AG08396 (cell line): ENCODE data around the gene ROCK2.
"Not testable (repeated sequence)": the region's sequence is repeated elsewhere in the genome, so short reads cannot be mapped to it uniquely, and the experiment has no call there.

Experiments
- DNase-seq: peaks from one replicate; pipeline ENCODE4 v3.0.0; 2012; ENCODE audit warnings: low spot score, mixed read lengths

The ROCK2 gene

DNA sequence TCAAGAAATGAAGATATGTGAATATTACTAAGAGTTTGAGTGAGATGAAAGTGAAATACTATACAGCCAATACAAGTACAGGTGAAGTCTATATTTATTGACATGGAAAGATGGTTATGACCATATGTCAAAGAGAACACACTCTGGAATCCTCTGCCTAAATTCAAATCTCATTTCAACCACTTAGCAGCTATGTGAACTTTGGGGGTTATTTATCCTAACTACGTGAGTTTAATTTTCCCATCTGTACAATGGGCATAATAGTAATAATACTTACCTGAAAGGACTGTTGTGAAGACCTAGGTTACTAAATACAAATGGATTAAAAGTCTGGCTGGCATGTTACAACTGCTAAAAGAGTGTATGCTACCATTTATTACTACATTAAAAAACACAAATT lies 79.6 kb downstream of the ROCK2 start:
- no peak for DNase-seq

DNA sequence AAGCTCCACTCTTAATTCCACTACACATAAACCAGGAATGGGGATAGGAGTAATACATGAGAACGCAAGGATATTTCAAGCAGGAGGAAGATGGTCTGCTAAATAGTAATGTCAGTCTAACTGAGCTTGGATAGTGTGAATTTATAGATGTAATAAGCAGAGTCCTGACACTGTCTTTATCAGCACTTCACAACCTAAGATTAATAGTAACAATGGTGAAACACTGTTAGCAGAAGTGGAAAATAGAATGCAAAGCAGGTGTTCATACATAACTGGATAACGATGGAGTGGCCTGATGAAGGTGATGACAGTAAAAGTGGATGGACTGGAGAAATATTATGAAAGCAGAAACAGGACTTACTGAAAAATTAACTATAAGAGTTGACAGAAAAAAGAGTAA lies 80.4 kb downstream of the ROCK2 start:
- no peak for DNase-seq

DNA sequence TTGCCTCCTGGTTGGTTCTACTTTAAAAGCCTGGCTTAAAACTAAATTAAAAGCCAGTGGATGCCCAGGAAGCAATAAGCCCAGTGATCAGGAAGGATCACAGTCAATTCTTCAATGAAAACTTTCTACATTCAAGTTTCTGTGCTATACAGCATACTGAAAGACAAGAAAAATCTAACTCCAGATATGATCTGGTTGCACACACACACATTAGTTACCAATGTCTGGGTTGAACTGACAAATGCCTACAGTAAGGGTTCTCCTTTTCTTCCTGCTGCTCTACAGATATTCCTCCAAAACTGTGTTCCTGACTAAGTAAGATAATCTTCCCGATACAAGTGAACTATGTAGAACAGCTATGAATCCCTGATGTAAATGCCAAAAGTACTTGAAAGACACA lies 81.3 kb downstream of the ROCK2 start:
- no peak for DNase-seq

DNA sequence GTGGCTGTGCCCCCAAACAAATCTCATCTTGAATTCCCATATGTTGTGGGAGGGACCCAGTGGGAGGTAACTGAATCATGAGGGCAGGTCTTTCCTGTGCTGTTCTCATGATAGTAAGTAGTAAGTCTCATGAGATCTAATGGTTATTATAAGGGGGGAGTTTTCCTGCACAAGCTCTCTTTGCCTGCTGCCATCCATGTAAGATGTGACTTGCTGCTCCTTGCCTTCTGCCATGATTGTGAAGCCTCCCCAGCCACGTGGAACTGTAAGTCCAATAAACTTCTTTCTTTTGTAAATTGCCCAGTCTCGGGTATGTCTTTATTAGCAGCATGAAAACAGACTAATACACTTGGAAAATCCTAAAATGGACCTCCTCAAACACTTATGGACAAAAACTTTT lies 82.0 kb downstream of the ROCK2 start:
- DNase-seq, result not testable (repeated sequence)

DNA sequence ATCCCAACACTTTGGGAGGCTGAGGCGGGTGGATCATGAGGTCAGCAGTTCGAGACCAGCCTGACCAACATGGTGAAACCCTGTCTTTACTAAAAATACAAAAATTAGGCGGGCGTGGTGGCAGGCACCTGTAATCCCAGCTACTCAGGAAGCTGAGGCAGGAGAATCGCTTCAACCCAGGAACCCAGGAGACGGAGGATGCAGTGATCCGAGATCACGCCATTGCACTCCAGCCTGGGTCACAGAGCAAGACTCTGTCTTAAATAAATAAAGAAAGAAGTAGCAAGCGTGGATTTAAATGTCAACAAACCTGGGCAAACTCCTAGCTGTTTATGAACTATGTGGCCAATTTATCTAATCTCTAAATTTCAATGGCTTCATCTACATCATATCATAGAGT lies 82.9 kb downstream of the ROCK2 start:
- DNase-seq, result not testable (repeated sequence)

DNA sequence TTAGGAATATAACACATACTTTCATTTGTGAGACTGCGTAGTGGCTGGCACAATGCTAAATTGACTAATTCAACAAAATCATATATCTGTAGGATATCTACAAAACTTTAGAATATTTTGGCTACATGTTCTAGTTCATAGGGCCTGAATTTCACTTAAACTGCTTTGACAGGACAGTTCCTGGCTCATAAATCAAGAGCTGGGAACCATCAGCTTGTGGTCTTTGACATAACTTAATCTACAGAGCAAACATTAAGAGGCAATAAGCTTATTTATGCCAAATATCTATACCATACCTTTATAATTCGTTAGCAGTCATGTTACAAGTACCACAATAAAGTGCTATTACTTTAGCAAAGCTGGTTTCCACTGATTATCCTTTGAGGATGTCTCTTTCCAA lies 83.5 kb downstream of the ROCK2 start:
- DNase-seq, result no peak

DNA sequence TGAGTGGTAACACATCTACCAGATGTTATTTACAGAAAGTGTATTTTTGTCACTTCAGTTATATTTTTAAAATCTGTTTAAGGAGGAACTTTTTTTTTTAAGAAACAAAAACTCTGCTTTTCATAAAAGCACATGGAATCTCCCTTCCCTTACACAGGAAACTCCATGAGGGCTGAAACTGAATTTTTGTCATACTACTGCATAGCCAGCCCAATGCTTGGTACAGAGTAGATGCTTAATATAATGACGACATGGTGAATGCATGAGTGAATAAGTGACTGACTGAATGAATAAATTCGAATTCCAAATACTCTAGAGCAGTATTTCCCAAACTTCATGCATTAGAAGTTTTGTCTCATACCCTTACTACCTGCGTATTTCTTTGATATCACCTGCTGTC lies 86.5 kb downstream of the ROCK2 start:
- DNase-seq, result no peak

DNA sequence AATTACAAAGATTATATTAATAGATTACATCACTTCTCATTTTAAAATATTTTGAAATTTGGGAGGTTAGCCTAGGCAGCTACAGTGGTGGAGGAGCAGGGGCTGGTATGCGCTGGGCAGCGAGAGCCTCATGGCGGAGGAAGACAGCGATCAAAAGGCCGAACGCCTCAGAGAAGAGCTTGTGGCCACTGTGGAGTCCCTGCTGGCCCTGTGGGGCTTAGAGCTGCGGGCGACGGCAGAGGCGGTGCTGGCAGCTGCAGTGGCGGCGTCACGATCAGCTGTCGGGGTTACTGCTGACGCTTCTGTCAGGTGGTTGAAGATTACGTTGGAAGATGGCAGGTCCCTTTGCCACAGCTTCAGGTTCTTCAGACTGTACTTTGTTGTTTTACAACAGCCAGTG lies 87.4 kb downstream of the ROCK2 start:
- DNase-seq, result no peak

DNA sequence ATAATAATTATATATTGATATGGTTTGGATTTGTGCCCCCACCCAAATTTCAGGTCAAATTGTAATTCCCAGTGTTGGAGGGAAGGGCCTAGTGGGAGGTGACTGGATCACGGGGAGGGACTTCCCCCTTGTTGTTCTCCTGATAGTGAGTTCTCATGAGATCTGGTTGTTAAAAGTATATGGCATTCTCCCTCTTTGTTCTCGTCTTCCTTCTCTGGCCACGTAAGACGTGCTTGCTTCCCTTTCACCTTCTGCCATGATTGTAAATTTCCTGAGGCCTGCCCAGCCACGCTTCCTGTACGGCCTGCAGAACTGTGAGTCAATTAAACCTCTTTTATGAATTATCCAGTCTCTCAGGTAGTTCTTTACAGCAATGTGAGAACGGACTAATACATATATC lies 88.3 kb downstream of the ROCK2 start:
- no peak for DNase-seq

DNA sequence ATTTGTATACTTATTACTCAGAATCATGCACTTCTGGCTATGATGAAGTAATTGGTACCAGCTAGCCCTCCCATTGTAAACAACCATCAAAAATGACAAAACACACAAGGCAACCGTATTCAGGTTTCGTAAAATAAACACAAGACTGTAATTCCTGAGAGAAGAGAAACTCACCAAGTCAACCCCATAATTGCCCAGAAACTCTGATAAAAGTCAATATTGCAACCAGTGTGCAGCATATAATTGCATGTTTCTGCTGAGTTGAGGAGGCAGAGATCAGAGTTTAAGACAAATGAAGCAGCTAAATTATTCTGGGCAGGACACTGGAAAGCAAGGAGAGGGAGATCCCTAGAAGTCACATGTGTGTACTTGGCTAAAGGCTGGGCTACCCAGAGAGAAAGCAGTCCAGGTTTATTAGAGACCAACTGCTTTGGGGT lies 90.3 kb downstream of the ROCK2 start:
- DNase-seq, result no peak

DNA sequence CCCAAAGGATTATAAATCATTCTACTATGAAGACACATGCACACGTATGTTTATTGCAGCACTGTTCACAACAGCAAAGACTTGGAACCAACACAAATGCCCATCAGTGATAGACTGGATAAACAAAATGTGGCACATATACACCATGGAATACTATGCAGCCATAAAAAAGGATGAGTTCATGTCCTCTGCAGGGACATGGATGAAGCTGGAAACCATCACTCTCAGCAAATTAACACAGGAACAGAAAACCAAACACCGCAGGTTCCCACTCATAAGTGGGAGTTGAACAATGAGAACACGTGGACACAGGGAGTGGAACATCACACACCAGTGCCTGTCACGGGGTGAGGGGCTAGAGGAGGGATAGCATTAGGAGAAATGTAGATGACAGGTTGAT lies 92.0 kb downstream of the ROCK2 start:
- DNase-seq, result not testable (repeated sequence)

DNA sequence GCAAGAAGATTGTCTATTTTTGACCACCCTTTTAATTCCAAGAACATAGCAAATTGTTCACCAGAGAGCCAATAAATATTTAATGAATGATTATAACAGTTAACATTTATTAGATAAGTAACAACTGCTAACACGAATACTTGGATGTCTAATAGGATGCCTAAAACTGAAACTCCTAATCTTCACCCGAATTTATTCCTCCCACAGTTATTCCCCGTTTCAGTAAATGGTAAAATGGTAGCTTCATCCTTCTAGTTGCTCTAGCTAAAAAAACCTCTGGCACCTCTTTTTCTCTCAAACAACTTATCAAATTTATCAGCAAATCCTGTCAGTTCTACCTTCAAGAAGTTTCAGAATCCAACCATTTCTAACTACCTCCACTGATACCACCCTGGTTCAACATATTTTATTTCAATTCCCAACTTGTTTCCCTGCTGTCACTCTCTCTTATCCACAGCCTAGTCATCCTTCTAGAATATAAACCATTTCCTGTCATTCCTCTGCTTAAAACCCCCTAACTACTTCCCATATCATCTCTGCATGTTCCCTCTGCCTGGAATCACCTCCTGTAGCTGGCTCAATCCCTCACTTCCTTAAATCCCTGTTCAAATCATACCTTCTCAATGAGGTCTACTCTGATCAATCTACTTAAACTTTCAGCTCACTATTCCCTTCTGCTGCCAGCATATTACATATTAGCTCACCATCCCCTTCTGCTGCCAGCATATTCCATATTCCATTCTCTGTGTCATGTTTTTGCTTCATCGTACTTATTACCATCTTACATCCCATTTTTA lies 93.8 kb downstream of the ROCK2 start:
- no peak for DNase-seq

DNA sequence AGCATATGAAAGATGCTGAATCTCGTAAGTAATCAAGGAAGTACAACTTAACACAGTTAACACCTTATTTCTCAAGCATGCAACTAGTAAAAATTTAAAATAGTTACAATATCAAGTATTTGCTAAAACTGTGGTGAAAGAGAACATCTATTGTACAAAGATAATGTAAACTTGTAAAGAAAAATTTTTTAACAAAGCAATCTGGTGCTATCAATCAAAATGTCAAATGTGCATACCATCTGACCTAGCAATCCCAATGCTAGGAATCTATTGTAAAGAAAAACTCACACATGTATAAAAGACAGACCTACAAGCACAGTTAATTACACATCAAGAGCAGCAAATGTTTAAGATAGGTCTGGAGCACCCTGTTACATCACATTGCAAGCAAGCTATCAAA lies 99.1 kb downstream of the ROCK2 start:
- DNase-seq, result no peak

DNA sequence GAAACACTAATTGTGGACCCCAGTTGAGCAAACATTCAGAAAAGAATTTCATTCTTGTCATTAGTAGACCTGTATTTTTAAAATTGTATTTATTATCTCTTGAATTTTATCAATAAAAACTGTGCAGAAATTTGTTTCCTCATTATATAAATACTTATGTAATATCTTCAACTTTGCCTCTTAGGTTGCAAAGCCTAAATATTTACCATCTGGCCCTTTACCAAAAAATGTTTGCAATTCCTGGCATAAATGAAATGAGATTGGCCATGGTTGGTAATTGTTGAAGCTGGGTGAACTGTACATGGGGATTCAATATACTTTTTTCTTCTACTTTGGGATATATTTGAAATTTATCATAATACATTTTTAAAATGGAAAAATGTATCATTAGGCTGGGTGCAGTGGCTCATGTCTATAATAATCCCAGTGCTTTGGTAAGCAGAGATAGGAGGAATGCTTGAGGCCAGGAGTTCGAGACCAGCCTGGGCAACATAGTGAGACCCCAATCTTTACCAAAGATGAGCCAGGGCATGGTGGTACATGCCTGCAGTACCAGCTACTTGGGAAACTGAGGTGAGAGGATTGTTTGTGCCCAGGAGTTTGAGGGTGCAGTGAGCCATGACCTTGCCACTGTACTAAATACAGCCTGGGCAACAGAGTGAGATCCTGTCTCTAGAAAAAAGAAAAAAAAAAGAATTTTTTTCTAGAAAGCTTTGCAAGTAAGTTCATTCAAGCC lies 100.2 kb downstream of the ROCK2 start:
- no peak for DNase-seq

DNA sequence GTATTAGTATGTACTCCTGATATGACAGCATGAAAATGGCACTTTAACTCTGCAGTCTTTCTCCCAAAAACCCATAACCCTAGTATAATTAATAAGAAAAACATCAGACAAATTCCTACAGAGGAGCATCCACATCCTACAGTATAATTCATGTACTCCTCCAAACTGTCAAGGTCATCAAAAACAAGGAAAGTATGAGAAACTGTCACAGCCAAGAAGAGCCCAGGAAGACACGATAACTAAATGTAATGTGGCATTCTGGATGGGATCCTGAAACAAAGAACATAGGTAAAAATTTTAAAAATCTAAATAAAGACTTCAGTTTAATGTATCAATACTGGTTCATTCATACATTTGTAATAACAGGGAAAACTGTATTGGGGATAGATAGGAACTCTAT lies 100.9 kb downstream of the ROCK2 start:
- DNase-seq, result no peak

DNA sequence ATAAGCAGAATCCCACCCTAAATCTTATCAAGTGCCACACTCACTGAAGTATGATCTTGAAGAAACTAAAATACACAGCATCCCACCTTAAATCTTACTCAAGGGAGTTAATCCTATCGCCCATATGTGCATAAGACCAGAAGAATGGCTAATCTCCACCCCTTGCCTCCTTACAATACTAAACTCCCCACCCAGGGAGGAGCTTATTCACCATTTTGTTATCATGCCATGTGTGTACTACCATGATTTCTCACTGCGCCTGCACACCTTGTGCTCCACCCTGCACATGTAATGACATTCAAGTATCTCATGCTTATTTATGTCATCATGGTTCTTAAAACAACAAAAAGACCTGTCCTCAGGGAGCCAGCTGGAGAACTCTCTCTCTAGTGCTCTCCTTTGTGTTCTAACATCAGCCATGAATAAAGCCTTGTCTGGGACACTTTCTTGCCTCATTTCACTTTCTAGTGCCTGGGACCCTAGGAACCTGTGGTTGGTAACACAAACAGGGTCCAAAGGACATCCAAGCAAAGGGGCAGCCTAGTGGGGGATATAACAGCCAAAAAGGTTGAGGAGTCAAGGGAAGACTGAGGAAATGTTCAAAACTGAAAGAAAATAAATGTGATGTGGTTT lies 101.8 kb downstream of the ROCK2 start:
- no peak for DNase-seq

DNA sequence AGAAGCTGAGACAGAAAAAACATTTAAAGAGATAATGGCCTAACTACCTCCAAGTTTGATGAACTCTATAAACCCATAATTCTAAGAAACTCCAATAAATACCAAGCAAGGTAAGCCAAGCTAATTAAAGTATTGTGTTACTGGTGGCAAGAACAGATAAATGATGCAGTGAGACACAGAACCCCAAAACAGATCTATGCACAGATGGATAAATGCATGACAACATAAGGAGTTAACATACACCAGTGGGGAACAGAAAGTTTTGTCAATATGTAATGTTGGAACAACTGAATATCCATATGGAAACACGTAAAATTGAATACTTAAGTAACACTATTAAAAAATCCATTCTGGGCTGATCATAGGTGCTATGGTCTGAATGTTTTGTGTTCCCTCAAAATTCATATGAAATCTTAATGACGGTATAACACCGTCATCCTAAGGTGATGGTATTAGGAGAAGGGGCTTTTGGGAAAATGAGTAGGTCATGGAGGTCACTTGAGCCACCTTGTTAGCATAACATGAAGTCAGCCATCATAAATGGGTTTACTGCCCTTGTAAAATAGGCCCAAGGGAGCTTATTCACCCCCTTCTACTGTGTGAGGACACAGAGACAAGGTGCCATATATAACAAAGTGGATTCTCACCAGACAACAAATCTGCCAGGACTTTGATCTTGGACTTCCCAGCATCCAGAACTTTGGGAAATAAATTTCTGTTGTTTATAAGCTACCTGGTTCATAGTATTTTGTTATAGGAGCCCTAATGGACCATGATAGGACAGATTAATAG lies 102.8 kb downstream of the ROCK2 start:
- DNase-seq, result no peak

DNA sequence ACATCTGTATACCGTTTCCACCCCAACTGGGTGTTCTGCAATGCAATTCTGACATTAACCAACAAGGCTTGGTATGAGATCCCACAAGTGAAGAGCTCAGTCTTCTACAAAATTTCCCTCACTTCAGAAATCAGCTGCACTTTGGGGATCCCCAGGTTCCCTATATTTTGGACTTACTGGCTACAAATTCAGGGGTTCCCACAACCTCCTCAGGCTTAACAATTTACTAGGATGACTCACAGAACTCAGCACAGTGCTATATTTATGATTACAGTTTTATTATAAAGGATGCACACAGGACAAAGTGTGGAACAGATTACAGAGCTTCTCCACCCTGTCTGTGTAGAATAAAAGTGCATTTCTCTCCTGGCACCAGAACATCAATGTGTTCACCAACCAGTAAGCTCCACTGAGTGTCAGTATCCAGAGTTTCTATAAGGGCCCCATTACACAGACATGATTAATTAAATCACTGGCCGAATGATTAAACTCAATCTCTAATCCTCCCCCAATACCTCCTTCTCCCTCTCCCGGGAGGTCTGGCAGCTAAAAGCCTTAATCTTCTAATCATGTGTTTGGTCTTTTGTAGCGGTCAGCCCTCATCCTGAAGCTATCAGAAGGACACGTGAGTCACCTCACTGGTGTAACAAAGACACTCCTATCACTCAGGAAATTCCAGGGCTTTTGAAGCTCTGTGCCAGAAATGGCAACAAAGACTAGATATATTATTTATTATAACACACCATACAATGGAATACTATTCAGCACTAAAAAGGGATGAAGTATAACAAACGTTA lies 104.6 kb downstream of the ROCK2 start:
- DNase-seq, result no peak

DNA sequence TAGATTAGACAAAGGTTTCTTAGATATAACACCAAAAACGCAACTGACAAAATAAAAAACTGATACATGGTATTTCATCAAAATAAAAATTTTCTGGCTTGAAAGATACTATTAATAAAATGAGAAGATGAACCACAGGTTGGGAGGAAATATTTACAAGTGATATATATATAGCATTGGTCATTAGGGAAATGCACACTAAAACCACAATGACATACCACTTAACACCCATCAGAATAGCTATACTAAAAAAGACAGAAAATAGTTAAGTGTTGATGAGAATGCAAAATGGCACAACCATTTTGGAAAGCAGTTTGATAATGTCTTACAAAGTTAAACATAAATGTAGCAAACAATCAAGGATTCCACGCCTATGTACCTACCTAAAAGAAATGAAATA lies 105.3 kb downstream of the ROCK2 start:
- DNase-seq, result no peak

DNA sequence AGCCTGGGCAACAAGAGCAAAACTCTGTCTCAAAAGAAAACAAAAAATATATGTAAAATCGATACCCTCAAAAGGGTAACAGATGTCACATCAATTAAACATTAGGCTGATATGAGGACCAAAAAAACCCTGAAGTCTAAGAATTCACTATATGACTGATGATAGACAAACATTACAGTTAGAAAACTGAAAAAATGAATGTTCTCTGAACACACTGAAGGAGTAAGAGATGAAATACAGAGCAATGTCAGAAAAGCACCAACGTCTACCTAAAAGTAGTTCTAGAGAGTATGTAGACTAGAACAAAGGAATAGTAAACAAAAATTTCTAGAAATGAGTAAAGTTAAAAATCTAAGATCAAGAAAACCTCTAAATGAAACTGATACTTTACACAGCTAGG lies 107.3 kb downstream of the ROCK2 start:
- DNase-seq, result no peak

DNA sequence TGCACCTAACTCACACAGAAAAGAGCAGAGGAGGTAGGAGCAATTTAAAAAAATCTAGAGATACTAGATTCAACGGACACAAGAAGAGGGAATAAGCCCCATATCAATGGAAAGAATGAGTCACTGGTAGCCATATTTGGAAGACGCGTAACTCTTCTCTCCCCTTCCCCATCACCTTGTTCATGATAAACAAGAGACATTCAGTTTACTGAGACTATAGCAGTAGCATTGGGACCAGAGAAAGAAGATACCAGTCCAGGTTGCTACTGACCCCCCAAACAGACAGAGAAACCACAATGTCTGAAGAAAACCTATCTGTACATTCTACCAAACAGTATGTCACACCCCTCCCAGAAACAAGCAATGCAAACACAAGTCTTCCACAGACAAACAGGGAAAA lies 108.1 kb downstream of the ROCK2 start:
- no peak for DNase-seq

DNA sequence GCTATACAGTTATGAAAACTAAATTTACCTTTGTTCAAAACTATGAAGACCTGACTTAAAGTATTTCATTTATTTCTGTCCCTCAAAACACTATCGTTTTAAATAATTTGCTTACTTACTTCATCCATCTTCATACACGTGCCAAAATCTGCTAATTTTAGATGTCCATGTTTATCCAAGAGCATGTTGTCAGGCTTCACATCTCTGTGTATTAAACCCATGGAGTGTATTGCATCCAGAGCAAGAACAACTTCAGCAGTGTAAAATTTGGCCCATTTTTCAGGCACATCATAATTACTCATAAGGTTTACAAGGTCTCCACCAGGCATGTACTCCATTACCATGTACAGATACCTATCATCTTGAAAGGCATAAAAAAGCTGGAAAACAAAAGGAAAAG lies 108.9 kb downstream of the ROCK2 start:
- no peak for DNase-seq
